Keratinocyte (primary cell): Measurements from ENCODE around the gene DLG1. TPM values are rescaled to one million over a fixed set of nuclear protein-coding genes. Genes with fewer than 3 reads are reported as not detected.

Experiments
- DNase-seq: peaks from one replicate; pipeline ENCODE4 v3.0.0-alpha.2; 2011; ENCODE audit warnings: low read depth, missing footprints, low spot score
- FAIRE-seq: peaks from 2 replicates; lab custom pipeline; 2011; peaks lifted over from hg19 to GRCh38; lab: Jason Lieb, UNC
- H2AFZ ChIP-seq: 2 replicates; pipeline ENCODE4 v1.6.0; 2012; ENCODE audit warnings: low read length, control low read depth, inconsistent platforms; ENCODE audit not compliant: control insufficient read depth
- H3K27ac ChIP-seq: 2 replicates; pipeline ENCODE4 v1.5.1; 2011; ENCODE audit warnings: low read length; ENCODE audit not compliant: control insufficient read depth, insufficient read depth
- H3K27me3 ChIP-seq: 3 replicates; pipeline ENCODE4 v1.6.0; 2011; ENCODE audit warnings: low read length; ENCODE audit not compliant: control insufficient read depth, insufficient read depth; ENCODE audit errors: extremely low read depth
- H3K36me3 ChIP-seq, 2 experiments: 2 replicates in 1 of 2; 3 replicates in 1 of 2; pipeline ENCODE4 v1.5.1; 2011; ENCODE audit warnings: low read length in 2 of 2, mild to moderate bottlenecking in 1 of 2; ENCODE audit not compliant: control insufficient read depth in 2 of 2, insufficient read depth in 2 of 2; ENCODE audit errors: extremely low read depth in 1 of 2
- H3K4me1 ChIP-seq: 3 replicates; pipeline ENCODE4 v1.5.1; 2011; ENCODE audit warnings: low read length; ENCODE audit not compliant: control insufficient read depth, insufficient read depth; ENCODE audit errors: extremely low read depth
- H3K4me2 ChIP-seq: 3 replicates; pipeline ENCODE4 v1.6.0; 2011; ENCODE audit warnings: low read depth, low read length; ENCODE audit not compliant: control insufficient read depth, insufficient read depth; ENCODE audit errors: extremely low read depth
- H3K4me3 ChIP-seq, 3 experiments: fragments of 200-600 bp in 1 of 3; sonication (generic) in 1 of 3; 2 replicates in 2 of 3; 3 replicates in 1 of 3; pipeline ENCODE4 v1.5.1; 2011 to 2016; ENCODE audit warnings: low read length in 3 of 3, mild to moderate bottlenecking in 3 of 3, control low read depth in 2 of 3, inconsistent platforms in 1 of 3, low read depth in 1 of 3, mixed read lengths in 1 of 3, mixed run types in 1 of 3, moderate library complexity in 1 of 3; ENCODE audit not compliant: control insufficient read depth in 2 of 3, insufficient read depth in 2 of 3; ENCODE audit errors: extremely low read depth in 1 of 3
- H3K79me2 ChIP-seq: 2 replicates; pipeline ENCODE4 v1.6.0; 2012; ENCODE audit warnings: low read length; ENCODE audit not compliant: control insufficient read depth, insufficient read depth
- H3K9ac ChIP-seq: 3 replicates; pipeline ENCODE4 v1.6.0; 2011; ENCODE audit warnings: low read length; ENCODE audit not compliant: control insufficient read depth, insufficient read depth; ENCODE audit errors: extremely low read depth
- H3K9me1 ChIP-seq: 3 replicates; pipeline ENCODE4 v1.6.0; 2011; ENCODE audit warnings: low read length; ENCODE audit not compliant: control insufficient read depth, insufficient read depth; ENCODE audit errors: extremely low read depth
- H3K9me3 ChIP-seq: 2 replicates; pipeline ENCODE4 v1.5.1; 2012; ENCODE audit warnings: low read depth, low read length; ENCODE audit not compliant: control insufficient read depth
- H4K20me1 ChIP-seq: 3 replicates; pipeline ENCODE4 v1.6.0; 2011; ENCODE audit warnings: low read length; ENCODE audit not compliant: control insufficient read depth, insufficient read depth; ENCODE audit errors: extremely low read depth
- EZH2 ChIP-seq: IDR thresholded peaks from one replicate; pipeline ENCODE4 v1.6.1; 2012; ENCODE audit warnings: inconsistent platforms, mild to moderate bottlenecking, low read length, moderate library complexity
- dilution Hi-C: fragments of 300-500 bp; cut with MboI; formaldehyde crosslinking; loops from one replicate; pipeline ENCODE4 v1.7.0; 2020; ENCODE audit warnings: low sequenced_read_pairs; ENCODE audit not compliant: extremely low pct_ligation_motif_present
- polyA plus RNA-seq, 5 experiments: library from polyadenylated mRNA; depleted of rRNA in 3 of 5; stranded (reverse) in 3 of 5; stranded (forward) in 1 of 5; unstranded in 1 of 5; fragments of >200 nt; gene quantifications; 1 replicate in 1 of 5; 2 replicates in 3 of 5; 3 replicates in 1 of 5; pipeline versions ENCODE4 v1.2.1 to v1.2.3, GENCODE V29; 2011 to 2012; ENCODE audit warnings: missing spikeins in 2 of 5, low read depth in 1 of 5, low replicate concordance in 1 of 5
- TF ChIP-seq, protein P1 (sequence below), 3 experiments: IDR thresholded peaks in 1 of 3; conservative IDR thresholded peaks in 1 of 3; optimal IDR thresholded peaks in 1 of 3; 2 replicates in 2 of 3; 3 replicates in 1 of 3; pipeline versions ENCODE3 to v1.5.1; 2011; ENCODE audit warnings: low read length in 3 of 3, mild to moderate bottlenecking in 3 of 3, moderate library complexity in 2 of 3, control low read depth in 1 of 3, inconsistent platforms in 1 of 3; ENCODE audit not compliant: insufficient read depth in 2 of 3; ENCODE audit errors: extremely low read depth in 1 of 3

DLG1 gene
- polyA plus RNA-seq, 1 donor (not counting 4 experiments of a cell fraction or from before 2014, with no cell fraction given): 139 TPM

DNA sequence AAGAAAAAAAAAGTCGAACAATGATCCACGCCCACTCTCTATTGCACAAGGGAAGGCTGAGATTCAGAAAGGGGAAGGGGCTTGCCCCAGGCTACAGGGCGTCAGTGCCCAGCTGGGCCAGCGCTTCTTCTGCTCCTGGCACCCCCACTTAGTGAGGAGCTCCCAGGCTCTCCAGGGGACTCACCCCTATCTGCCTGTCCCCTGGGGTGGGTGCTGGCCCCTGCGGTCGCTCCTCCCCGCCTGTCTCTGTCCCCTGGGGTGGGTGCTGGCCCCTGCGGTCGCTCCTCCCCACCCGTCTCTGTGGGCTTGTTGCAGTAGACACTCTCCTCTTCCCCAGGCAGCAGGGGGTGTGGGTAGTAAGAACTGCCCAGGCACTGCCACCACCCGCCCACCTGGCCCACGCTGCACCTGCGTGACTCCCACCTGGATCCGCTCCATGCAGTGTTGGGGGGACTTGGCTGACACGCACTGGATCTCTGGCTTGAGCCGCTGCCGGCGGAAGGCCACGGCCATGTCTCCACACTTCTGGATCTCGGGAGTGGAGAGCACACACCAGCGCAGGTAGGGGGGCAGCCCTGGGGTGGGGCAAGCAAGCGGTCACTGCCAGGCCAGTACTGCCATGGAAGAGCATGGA is 283.4 kb downstream of the DLG1 start:
- H3K4me2 ChIP-seq: no peak overlapping the region
- H3K9ac ChIP-seq: no peak overlapping the region
- dilution Hi-C loops: no loop called here
- no peaks in the 10 kb centered on the region for H3K79me2 ChIP-seq
- no peaks in the 10 kb centered on the region for H3K9me3 ChIP-seq
- H2AFZ ChIP-seq: no peak overlapping the region
- H3K27me3 ChIP-seq: no peaks in the 10 kb centered on the region
- no peaks in the 10 kb centered on the region for H4K20me1 ChIP-seq
- no peak for TF ChIP-seq EZH2
- TF ChIP-seq, protein P1, sequence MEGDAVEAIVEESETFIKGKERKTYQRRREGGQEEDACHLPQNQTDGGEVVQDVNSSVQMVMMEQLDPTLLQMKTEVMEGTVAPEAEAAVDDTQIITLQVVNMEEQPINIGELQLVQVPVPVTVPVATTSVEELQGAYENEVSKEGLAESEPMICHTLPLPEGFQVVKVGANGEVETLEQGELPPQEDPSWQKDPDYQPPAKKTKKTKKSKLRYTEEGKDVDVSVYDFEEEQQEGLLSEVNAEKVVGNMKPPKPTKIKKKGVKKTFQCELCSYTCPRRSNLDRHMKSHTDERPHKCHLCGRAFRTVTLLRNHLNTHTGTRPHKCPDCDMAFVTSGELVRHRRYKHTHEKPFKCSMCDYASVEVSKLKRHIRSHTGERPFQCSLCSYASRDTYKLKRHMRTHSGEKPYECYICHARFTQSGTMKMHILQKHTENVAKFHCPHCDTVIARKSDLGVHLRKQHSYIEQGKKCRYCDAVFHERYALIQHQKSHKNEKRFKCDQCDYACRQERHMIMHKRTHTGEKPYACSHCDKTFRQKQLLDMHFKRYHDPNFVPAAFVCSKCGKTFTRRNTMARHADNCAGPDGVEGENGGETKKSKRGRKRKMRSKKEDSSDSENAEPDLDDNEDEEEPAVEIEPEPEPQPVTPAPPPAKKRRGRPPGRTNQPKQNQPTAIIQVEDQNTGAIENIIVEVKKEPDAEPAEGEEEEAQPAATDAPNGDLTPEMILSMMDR (optimal IDR thresholded peaks at IDR 0.05 in 1 of 3, IDR thresholded peaks at IDR 0.05 in 1 of 3, conservative IDR thresholded peaks at IDR 0.05 in 1 of 3; ENCODE audit: extremely low read depth in 1 of 3, insufficient read depth in 2 of 3, low read length in 3 of 3): no peak
- H3K27ac ChIP-seq: no peak overlapping the region
- H3K36me3 ChIP-seq: no peaks in the 10 kb centered on the region
- no peaks in the 10 kb centered on the region for H3K9me1 ChIP-seq
- no peaks in the 10 kb centered on the region for H3K4me1 ChIP-seq
- no peak for DNase-seq
- no peak overlapping the region for H3K4me3 ChIP-seq
- no peak for FAIRE-seq

DNA sequence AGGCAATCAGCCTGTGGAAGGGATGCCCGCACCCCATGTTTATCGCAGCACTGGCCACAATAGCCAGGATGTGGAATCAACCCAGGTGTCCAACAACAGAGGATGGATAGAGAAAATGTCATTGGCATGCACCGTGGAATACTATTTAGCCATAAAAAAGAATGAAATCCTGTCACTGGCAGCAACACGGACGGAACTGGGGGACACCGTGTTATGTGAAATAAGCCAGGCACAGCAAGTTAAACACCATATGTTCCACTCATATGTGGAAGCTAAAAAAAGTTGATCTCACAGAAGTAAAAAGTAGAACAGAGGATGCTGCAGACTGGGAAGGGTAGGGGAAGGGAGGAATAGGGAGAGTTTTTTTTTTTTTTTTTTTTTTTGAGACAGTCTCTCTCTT is 284.4 kb downstream of the DLG1 start:
- no peak overlapping the region for H3K4me3 ChIP-seq
- H3K9ac ChIP-seq: no peak overlapping the region
- H3K27me3 ChIP-seq: no peaks in the 10 kb centered on the region
- H3K4me1 ChIP-seq: no peaks in the 10 kb centered on the region
- no peak for FAIRE-seq
- H3K9me3 ChIP-seq: no peaks in the 10 kb centered on the region
- H4K20me1 ChIP-seq: no peaks in the 10 kb centered on the region
- dilution Hi-C loops: no loop called here
- H2AFZ ChIP-seq: no peak overlapping the region
- no peaks in the 10 kb centered on the region for H3K9me1 ChIP-seq
- no peaks in the 10 kb centered on the region for H3K36me3 ChIP-seq
- H3K27ac ChIP-seq: no peak overlapping the region
- TF ChIP-seq EZH2: no peak
- DNase-seq: no peak
- no peak overlapping the region for H3K4me2 ChIP-seq
- H3K79me2 ChIP-seq: no peaks in the 10 kb centered on the region

DNA sequence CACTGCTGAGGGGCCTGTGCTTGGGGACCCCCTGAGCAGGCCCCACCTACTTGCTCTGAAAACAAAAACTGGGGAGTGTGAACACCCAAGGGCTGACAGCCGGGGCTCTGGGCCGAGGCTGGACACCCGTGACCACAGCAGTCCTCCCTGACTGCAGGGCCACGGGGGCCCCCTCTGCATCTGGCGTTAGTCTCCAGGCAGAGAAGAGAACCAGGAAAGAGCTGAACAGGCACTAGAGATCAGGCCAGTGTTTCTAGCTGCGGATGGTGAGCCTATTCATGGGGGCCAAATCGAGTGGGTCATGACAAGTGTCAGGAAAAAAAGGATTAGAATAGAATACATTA is 285.9 kb downstream of the DLG1 start:
- H4K20me1 ChIP-seq: no peaks in the 10 kb centered on the region
- no peaks in the 10 kb centered on the region for H3K79me2 ChIP-seq
- no peaks in the 10 kb centered on the region for H3K36me3 ChIP-seq
- H2AFZ ChIP-seq: no peak overlapping the region
- no peak for FAIRE-seq
- H3K9me3 ChIP-seq: no peaks in the 10 kb centered on the region
- TF ChIP-seq, protein P1 (optimal IDR thresholded peaks at IDR 0.05 in 1 of 3, IDR thresholded peaks at IDR 0.05 in 1 of 3, conservative IDR thresholded peaks at IDR 0.05 in 1 of 3; ENCODE audit: extremely low read depth in 1 of 3, insufficient read depth in 2 of 3, low read length in 3 of 3): no peak
- no peak for TF ChIP-seq EZH2
- H3K27me3 ChIP-seq: no peaks in the 10 kb centered on the region
- dilution Hi-C loops: no loop called here
- H3K4me1 ChIP-seq: no peaks in the 10 kb centered on the region
- H3K4me3 ChIP-seq: no peak overlapping the region
- no peak overlapping the region for H3K4me2 ChIP-seq
- no peak for DNase-seq
- no peaks in the 10 kb centered on the region for H3K9me1 ChIP-seq
- no peak overlapping the region for H3K27ac ChIP-seq
- no peak overlapping the region for H3K9ac ChIP-seq
